HG02973 (cell line): ENCODE data around the gene NMRK1.
A peak's percentile ranks its signal among the peaks of the same experiment; 100 is the strongest.

Experiments
- ATAC-seq: cut with Tn5 transposase; IDR thresholded peaks from one replicate; pipeline ENCODE4 v1.9.1; 2021; ENCODE audit warnings: moderate library complexity; ENCODE audit not compliant: unreplicated experiment

Gene NMRK1

DNA sequence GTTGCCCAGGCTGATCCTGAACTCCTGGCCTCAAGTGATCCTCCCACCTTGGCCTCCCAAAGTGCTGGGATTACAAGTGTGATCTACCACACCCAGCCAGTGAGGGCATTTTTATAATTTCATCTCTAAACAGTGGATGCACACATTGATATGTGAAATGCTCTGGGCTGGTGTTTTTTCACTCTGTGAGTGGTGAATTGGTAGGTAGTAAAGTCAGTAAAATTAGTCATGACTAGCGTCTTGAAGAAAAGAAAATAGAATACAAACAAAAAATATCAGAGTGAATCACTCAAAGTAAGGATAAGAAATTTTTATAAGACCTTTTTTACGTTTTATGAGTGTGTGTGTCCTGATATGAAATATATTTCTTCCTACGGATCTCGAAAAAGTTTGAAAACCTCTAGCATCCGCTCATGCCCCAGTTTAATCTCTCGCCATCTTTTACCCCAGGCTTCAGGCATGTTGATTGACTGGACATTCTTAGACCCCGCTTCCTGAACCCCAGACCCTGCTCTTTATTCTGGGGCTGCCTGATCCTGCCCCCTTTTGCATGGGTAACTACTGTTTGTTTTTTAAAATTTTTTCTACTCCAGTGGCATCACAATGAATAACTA, 14.3 kb upstream of the NMRK1 start:
- ATAC-seq: no peak

DNA sequence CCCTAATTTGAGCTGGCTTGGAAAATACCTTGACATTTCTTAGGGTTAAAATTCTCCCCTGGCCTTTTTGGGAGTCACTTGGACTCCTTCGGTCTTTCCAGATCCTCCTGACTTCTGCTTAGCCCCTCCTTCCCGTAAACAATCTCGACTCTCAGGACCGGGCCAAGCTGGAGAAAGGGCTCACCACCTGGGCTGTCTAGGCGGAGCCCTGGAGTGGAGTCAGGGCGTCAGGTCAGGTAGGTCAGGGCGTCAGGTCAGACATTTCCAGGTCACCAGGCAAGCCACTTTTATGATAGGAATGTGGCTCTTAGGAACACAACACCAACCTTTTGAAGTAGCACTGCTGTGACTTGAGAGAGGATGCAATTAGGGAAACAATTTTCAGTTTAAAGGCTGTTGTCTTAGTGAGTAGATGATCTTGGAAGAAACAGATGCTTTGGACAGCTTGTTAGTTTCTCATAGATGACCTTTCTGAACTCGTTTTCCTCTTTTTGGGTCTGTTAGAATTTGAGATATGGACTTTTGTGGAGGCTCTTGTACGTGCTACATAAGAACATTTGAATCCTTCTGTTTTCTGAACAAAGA, 13.1 kb upstream of the NMRK1 start:
- ATAC-seq: no peak

DNA sequence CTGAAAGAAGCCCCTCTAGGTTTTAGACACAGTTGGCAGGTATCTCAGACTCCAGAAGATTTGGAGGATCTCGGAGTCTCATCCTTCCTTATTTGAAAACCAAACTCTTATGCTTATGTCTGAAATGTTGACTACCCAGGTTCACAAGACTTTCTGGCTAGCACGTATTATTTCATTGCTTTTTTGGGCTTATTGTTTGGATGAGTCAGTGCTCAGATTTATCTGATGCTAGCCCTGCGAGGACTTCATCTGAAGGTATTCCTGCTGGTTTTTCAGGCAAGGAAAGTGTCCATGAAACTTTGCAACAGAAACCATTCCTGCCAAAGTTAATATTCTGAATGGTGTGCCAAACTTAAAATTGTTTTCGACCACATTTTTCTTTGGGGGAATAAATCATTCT, 8.8 kb upstream of the NMRK1 start:
- no peak for ATAC-seq

GRCh38 chr9:75092766-75093165, 4.8 kb upstream of the NMRK1 start:
- no peak for ATAC-seq

DNA sequence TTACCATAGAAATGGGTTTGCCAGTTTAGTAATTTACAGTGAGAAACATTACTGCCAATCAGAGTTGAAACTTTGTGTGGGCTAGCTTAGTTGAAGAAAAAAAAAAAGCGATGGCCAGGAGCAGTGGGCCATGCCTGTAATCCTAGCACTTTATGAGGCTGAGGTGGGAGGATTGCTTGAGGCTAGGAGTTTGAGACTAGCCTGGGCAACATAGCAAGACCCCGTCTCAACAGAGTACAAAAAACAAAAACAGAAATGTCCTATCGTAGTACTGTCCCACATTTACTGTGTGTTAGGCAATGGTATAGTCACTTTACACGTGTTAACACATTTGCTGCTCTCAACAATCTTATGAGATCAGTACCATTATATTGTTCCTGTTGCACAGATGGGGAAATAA, 2.6 kb upstream of the NMRK1 start:
- ATAC-seq: no peak

GRCh38 chr9:75089373-75089766, 1.4 kb upstream of the NMRK1 start:
- no peak for ATAC-seq

DNA sequence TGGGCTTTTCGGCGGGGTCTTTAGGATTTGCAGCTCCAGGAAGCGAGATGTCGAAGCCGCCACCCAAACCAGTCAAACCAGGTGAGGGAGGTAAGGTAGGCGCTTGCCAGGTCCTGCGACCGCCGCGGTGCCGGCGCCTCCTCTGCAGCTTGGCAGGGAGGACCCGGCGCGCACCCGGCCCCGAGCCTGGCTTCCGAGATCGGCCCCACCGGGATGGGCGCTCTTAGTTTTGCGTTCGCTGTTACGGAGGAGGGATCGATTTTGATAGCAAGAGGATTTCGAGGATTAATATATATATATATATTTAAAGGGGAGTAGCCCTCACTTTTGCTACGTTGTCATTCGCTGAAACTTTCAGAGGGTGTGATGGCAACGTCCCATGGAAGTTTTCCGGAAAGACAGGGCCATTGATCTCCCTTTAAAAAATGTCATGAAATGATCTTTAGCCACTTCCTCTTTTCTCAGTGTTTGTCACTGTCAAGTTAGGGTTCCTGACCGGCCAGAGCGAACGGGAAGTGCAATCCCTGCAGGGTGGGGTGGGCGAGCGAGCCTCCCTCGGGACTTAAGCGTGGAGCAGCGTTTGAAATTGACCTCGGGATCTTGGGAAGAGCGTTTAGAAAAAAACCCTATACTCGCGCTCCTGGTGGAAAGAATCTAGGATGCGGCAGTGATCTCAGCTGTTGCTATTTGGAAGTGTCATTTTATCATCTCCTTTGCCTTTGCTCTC, 854 bp upstream of the NMRK1 start:
- peak; percentile 40 for ATAC-seq

- peak; percentile 26 for ATAC-seq
These were observed 599 bp downstream of the NMRK1 start for GRCh38 chr9:75087289-75087823.

GRCh38 chr9:75086541-75087288, 1.2 kb downstream of the NMRK1 start:
- no peak for ATAC-seq

- no peak for ATAC-seq
These were observed 2.3 kb downstream of the NMRK1 start for GRCh38 chr9:75085640-75086039.

- no peak for ATAC-seq
These were observed 3.8 kb downstream of the NMRK1 start for GRCh38 chr9:75084081-75084672.

DNA sequence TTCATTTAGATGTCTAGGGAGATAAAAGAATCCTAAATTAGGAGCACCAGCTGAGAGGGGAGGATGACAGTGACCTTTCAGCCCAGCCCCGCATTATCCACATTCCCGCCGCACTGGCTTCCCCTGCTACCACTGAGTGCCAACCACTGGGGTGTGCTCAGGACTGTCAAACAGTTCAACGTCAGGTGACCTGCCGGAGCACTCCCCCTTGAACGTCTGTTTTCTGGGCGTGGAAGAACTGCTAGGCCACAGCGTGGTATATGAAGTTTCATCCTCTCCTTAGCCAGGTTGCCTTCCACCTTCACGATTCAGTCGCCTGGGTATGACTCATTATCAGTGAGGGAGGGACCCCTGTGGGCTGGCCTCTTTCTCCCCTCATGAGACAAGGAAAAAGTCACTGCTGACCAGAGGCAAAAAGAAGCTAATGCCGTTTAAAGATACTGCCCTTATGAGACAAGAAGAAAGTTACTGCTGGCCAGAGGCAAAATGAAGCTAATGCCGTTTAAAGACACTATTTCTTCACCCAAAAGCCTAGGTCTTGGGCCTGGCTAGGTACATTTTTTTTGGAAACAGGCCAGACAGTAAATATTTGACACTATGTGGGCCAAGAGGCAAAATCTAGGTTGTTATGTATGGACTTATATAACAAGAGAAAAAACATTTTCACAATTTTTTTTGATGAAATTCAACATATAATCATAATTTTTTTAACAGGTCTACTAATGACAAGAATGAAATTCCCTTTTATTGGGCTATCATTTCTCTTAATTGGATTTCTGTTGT, 4.6 kb downstream of the NMRK1 start:
- ATAC-seq: no peak

DNA sequence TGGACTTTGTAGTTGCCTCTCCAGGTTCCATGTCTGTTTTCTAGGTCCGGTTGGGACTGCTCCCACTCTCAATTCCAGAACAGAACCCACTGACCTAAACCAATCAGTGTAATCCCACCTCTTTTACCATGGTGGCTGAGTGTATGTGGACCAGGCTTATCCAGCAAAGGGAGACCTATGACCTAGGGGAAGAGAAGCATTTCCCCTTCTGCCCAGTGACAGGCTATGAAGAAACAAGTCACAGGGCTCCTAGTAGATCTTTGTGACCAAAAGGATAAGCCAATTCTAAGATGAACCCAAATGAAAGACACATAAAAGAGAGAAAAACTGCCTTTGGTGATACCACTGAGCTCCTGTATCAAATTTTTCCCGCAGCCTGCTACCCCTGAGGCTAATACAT, 6.3 kb downstream of the NMRK1 start:
- no peak for ATAC-seq

DNA sequence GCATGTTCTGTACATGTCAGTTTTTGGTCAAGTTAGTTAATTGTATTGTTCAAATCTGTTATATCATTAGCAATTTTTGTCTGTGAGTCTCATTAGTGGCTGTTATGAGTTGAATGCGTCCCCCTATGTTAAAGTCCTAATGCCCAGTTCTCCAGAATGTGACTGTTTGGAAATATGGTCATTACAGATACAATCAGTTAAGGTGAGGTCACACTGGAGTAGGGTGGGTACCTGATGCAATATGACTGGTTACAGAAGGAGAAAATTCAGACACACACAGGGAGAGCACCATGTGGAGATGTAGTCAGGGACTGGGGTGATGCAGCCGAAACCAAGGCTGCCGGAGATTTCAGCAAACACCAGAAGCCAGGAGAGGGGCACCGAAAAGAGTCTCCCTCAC, 15.1 kb downstream of the NMRK1 start:
- no peak for ATAC-seq

DNA sequence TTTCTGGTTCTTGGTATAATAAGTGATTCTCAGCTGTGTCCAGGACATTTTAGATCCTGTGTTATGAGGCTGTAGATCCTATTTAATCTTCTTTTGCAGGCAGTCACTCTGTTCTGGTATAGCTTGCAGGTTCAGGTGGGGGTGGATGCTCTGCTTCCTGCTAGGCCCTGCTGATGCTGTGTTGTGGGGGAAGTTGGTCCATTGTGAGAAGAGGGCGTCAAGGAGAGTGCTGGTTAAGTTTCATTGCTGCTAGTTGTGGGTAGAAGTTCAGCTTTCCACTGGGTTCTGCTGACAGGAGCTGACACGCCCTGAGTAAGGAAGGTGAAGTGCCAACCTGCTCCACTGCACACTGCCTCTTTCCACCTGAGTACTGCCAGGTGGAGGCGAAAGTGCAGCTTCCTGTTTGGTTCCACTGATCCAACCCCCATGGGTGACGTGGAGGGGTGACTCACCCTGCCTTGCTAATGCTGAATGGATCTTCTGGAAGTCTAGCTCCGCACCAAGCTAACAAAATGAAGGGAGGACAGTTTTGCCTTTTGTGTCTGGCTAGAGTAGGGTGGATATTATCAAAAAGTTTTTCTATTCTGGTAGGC, 16.3 kb downstream of the NMRK1 start:
- peak; percentile 88 for ATAC-seq

GRCh38 chr9:75069171-75069570, 18.8 kb downstream of the NMRK1 start:
- no peak for ATAC-seq

GRCh38 chr9:75067894-75068293, 20.1 kb downstream of the NMRK1 start:
- no peak for ATAC-seq

GRCh38 chr9:75065510-75065909, 22.4 kb downstream of the NMRK1 start:
- ATAC-seq: no peak

DNA sequence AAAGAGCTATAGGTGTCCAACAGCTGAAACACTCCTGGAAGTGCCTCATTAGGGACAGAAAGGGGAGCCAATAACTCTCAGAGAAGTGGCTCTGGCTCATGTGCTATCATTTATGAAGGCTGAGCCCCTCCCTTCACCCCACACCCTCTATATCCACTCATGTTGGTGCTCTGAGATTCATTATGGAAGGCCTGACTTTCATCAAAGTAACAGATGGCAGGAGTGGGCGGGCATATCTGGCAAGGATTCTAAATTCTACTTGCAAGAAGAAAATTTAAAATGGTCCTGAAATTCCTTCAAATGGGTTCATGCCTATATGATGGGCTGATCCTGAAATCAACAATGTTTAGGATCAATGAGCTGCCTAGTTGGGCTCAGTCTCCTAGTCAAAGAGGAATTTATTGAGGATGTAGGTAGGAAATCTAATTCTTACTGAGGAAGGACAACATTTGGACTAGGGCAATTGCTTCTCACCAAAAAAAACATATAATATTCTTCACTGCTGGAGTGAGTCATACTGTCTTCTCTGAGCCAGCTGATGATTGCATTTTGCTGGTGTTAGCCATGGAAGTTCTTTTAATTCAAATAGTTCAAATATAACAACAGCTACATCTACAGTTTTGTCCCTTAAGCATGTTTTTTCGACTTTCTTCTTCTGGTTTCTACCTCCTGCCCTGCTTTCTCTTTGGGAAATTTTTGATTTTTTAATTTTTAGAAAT, 23.5 kb downstream of the NMRK1 start:
- no peak for ATAC-seq
